LNCaP clone FGC (cell line): ENCODE data around the gene DSG2.

Experiments used
- DNase-seq: peaks from one replicate; pipeline ENCODE4 v3.0.0-alpha.2; 2011; ENCODE audit warnings: low read depth
- H3K4me3 ChIP-seq: 2 replicates; pipeline ENCODE4 v1.5.1; 2011; ENCODE audit warnings: mild to moderate bottlenecking, low read depth, low read length, control low read depth
- CTCF ChIP-seq: IDR thresholded peaks from 2 replicates; pipeline ENCODE4 v1.5.1; 2012; ENCODE audit warnings: mild to moderate bottlenecking; ENCODE audit not compliant: control insufficient read depth, insufficient read depth; ENCODE audit errors: extremely low read depth

DSG2 gene

GRCh38 chr18:31497836-31498573, at the start of gene DSG2:
Gene DSG2, plus strand, starts transcription at chr18:31498177. Its CDS starts 75 bp downstream, at chr18:31498252.
- no peak for TF ChIP-seq CTCF
- peak within 1 kb of the TSS; percentile 71 for H3K4me3 ChIP-seq
- peak; percentile 30 for DNase-seq

- TF ChIP-seq CTCF = no peak
- DNase-seq = no peak
Observed at GRCh38 chr18:31450409-31450808, 47.6 kb upstream of the DSG2 start.

GRCh38 chr18:31451625-31452024, 46.4 kb upstream of the DSG2 start:
- DNase-seq = no peak
- no peak for TF ChIP-seq CTCF
- no peak overlapping the region for H3K4me3 ChIP-seq

More at GRCh38 chr18:31450409-31450808, 47.6 kb upstream of the DSG2 start:
- no peak overlapping the region for H3K4me3 ChIP-seq

- no peak for DNase-seq
- TF ChIP-seq CTCF = no peak
- no peak overlapping the region for H3K4me3 ChIP-seq
Observed at GRCh38 chr18:31454066-31454708, 43.8 kb upstream of the DSG2 start.

- H3K4me3 ChIP-seq = no peak overlapping the region
- no peak for DNase-seq
- no peak for TF ChIP-seq CTCF
Observed at GRCh38 chr18:31469629-31470028, 28.3 kb upstream of the DSG2 start.

- DNase-seq = no peak
- no peak for TF ChIP-seq CTCF
- no peak overlapping the region for H3K4me3 ChIP-seq
Observed at GRCh38 chr18:31478688-31479087, 19.3 kb upstream of the DSG2 start.
